IMR-90 (cell line): ENCODE data around the gene GDF15. TPM values are rescaled to one million over a fixed set of nuclear protein-coding genes. Genes with fewer than 3 reads are reported as not detected.

Experiments used
- ATAC-seq: fragments of 200-7000 bp; cut with Tn5 transposase; 2 replicates; pipeline ENCODE4 v1.9.1; 2020; ENCODE audit warnings: low read depth, mild to moderate bottlenecking, moderate library complexity
- BruUV-seq: library from RNA; stranded (reverse); fragments of 400-500 nt; replicated peaks from 2 replicates; lab custom pipeline; 2021; lab: Mats Ljungman, UMichigan
- CTCF ChIA-PET: fragments of 300-600 bp; formaldehyde crosslinking; extraction: SDS; loops from one replicate; lab custom pipeline; 2021; ENCODE audit warnings: antibody characterized with exemption; lab: Yijun Ruan, JAX
- POLR2A ChIA-PET: fragments of 300-600 bp; sonication (Branson Sonifier 250); formaldehyde crosslinking; loops from one replicate; lab custom pipeline; 2022; ENCODE audit warnings: antibody characterized with exemption; ENCODE audit not compliant: unreplicated experiment; lab: Charles Lee
- DNase-seq: peaks from one replicate; pipeline ENCODE4 v3.0.0; 2013
- H2AFZ ChIP-seq: replicated peaks from 2 replicates; pipeline ENCODE3; 2013; ENCODE audit warnings: low read length, mild to moderate bottlenecking; ENCODE audit not compliant: poor library complexity
- H2AK5ac ChIP-seq: 2 replicates; pipeline ENCODE4 v1.6.1; 2013; ENCODE audit warnings: low read depth, low read length, inconsistent platforms
- H2AK9ac ChIP-seq: replicated peaks from 2 replicates; pipeline ENCODE3; 2013; ENCODE audit warnings: mild to moderate bottlenecking, low read depth, low read length, moderate library complexity; ENCODE audit not compliant: poor library complexity
- H2BK120ac ChIP-seq: 2 replicates; pipeline ENCODE4 v1.6.1; 2013; ENCODE audit warnings: low read depth, low read length, inconsistent platforms
- H2BK15ac ChIP-seq: 3 replicates; pipeline ENCODE4 v1.6.1; 2013; ENCODE audit warnings: low read depth, low read length, inconsistent platforms
- H2BK20ac ChIP-seq: 2 replicates; pipeline ENCODE4 v1.6.1; 2013; ENCODE audit warnings: low read depth, mild to moderate bottlenecking, inconsistent platforms, low read length, moderate library complexity
- H2BK5ac ChIP-seq: 2 replicates; pipeline ENCODE4 v1.6.1; 2013; ENCODE audit warnings: mild to moderate bottlenecking, low read depth, low read length, inconsistent platforms; ENCODE audit not compliant: poor library complexity, severe bottlenecking
- H3K14ac ChIP-seq: replicated peaks from 2 replicates; pipeline ENCODE4 v1.6.1; 2013; ENCODE audit warnings: low read depth, low read length, inconsistent platforms
- H3K18ac ChIP-seq: 2 replicates; pipeline ENCODE4 v1.6.1; 2013; ENCODE audit warnings: low read depth, low read length, control low read depth
- H3K23ac ChIP-seq: 2 replicates; pipeline ENCODE4 v1.6.1; 2013; ENCODE audit warnings: low read depth, low read length, inconsistent platforms
- H3K27ac ChIP-seq: 2 replicates; pipeline ENCODE4 v1.5.1; 2013; ENCODE audit warnings: mild to moderate bottlenecking, control low read depth, low read length; ENCODE audit not compliant: insufficient read depth
- H3K27me3 ChIP-seq: 2 replicates; pipeline ENCODE4 v1.6.1; 2013; ENCODE audit warnings: low read length; ENCODE audit not compliant: control insufficient read depth, insufficient read depth
- H3K36me3 ChIP-seq: 2 replicates; pipeline ENCODE4 v1.6.1; 2013; ENCODE audit warnings: low read length, mixed read lengths; ENCODE audit not compliant: control insufficient read depth, insufficient read depth
- H3K4ac ChIP-seq: 2 replicates; pipeline ENCODE4 v1.6.1; 2013; ENCODE audit warnings: low read depth, low read length, inconsistent platforms
- H3K4me1 ChIP-seq: 2 replicates; pipeline ENCODE4 v1.6.1; 2013; ENCODE audit warnings: low read length, mixed read lengths; ENCODE audit not compliant: control insufficient read depth, insufficient read depth
- H3K4me2 ChIP-seq: 2 replicates; pipeline ENCODE4 v1.6.1; 2013; ENCODE audit warnings: low read depth, mild to moderate bottlenecking, control low read depth, low read length, moderate library complexity
- H3K4me3 ChIP-seq: 2 replicates; pipeline ENCODE4 v1.5.1; 2013; ENCODE audit warnings: low read depth, mild to moderate bottlenecking, control low read depth, low read length, moderate library complexity; ENCODE audit not compliant: insufficient read depth
- H3K56ac ChIP-seq: 2 replicates; pipeline ENCODE4 v1.6.1; 2013; ENCODE audit warnings: low read length, inconsistent platforms; ENCODE audit not compliant: insufficient read depth; ENCODE audit errors: extremely low read depth
- H3K79me1 ChIP-seq, 2 experiments: 2 replicates each; pipeline ENCODE4 v1.6.1; 2013; ENCODE audit warnings: low read length in 2 of 2, inconsistent platforms in 1 of 2, low read depth in 1 of 2
- H3K9ac ChIP-seq: 2 replicates; pipeline ENCODE4 v1.6.1; 2013; ENCODE audit warnings: low read depth, low read length, control low read depth
- H3K9me1 ChIP-seq: 2 replicates; pipeline ENCODE4 v1.6.1; 2013; ENCODE audit warnings: low read length, inconsistent platforms; ENCODE audit not compliant: insufficient read depth
- H3K9me3 ChIP-seq: 2 replicates; pipeline ENCODE4 v1.6.1; 2013; ENCODE audit warnings: low read length; ENCODE audit not compliant: control insufficient read depth, insufficient read depth
- H4K20me1 ChIP-seq: 2 replicates; pipeline ENCODE4 v1.6.1; 2013; ENCODE audit warnings: low read length, inconsistent platforms; ENCODE audit not compliant: insufficient read depth
- H4K5ac ChIP-seq: 2 replicates; pipeline ENCODE4 v1.6.1; 2013; ENCODE audit warnings: mild to moderate bottlenecking, low read depth, low read length, control low read depth
- H4K8ac ChIP-seq, 2 experiments: 2 replicates each; pipeline ENCODE4 v1.6.1; 2013; ENCODE audit warnings: low read depth in 2 of 2, low read length in 2 of 2, control low read depth in 1 of 2, inconsistent platforms in 1 of 2
- H4K91ac ChIP-seq: 2 replicates; pipeline ENCODE4 v1.6.1; 2013; ENCODE audit warnings: low read depth, low read length, inconsistent platforms; ENCODE audit not compliant: insufficient read depth
- BHLHE40 ChIP-seq: fragments of 150-350 bp; IDR thresholded peaks from 2 replicates; pipeline ENCODE4 v1.6.1; 2016; ENCODE audit warnings: mild to moderate bottlenecking, low read depth, low read length
- CEBPB ChIP-seq: IDR thresholded peaks from 2 replicates; pipeline ENCODE4 v1.6.1; 2012; ENCODE audit warnings: low read depth, low read length, improper control_type of control experiment
- MAZ ChIP-seq: IDR thresholded peaks from 2 replicates; pipeline ENCODE4 v1.6.1; 2012; ENCODE audit warnings: low read depth, mild to moderate bottlenecking, low read length, improper control_type of control experiment, moderate library complexity, borderline replicate concordance
- POLR2A ChIP-seq: IDR thresholded peaks from 2 replicates; pipeline ENCODE4 v1.6.1; 2012; ENCODE audit warnings: mild to moderate bottlenecking, low read depth, low read length
- RCOR1 ChIP-seq: IDR thresholded peaks from 2 replicates; pipeline ENCODE4 v1.6.1; 2012; ENCODE audit warnings: mild to moderate bottlenecking, low read length, improper control_type of control experiment; ENCODE audit not compliant: insufficient replicate concordance
- WGBS, 2 experiments: methylation state at CpG; one replicate each; pipeline versions ENCODE4 v1.1.5 to v1.1.7; 2013; ENCODE audit warnings: missing lambda C conversion rate in 2 of 2; ENCODE audit not compliant: insufficient read length in 1 of 2; ENCODE audit errors: extremely low coverage in 2 of 2; 5-methylcytosine and 5-hydroxymethylcytosine counted together
- dilution Hi-C: fragments of 300-500 bp; cut with HindIII; formaldehyde crosslinking; loops from one replicate; pipeline ENCODE4 v1.14.3; 2018; ENCODE audit warnings: low sequenced_read_pairs; ENCODE audit not compliant: unreplicated experiment
- in situ Hi-C: fragments of 300-500 bp; cut with MboI; formaldehyde crosslinking; loops from 3 replicates; pipeline ENCODE4 v1.14.3; 2019; ENCODE audit warnings: low sequenced_read_pairs, inconsistent platforms, mixed read lengths
- intact Hi-C: fragments of 100-400 bp; cut with micrococcal nuclease; formaldehyde crosslinking; loops from 2 replicates; pipeline ENCODE4 v1.10.0; 2022
- polyA plus RNA-seq, 3 experiments: library from polyadenylated mRNA; depleted of rRNA; stranded (reverse); fragments of >200 nt; gene quantifications; 2 replicates each; pipeline ENCODE4 v1.2.3, GENCODE V29; 2012; ENCODE audit warnings: low replicate concordance in 1 of 3
- total RNA-seq: library from RNA; depleted of rRNA; stranded (reverse); fragments of >200 nt; gene quantifications from 2 replicates; pipeline ENCODE4 v1.2.3, GENCODE V29; 2012
- TF ChIP-seq, protein P1 (sequence below): fragments of 150-350 bp; IDR thresholded peaks from 2 replicates; pipeline ENCODE4 v1.6.1; 2016; ENCODE audit warnings: low read depth, mild to moderate bottlenecking, low read length, moderate library complexity, borderline replicate concordance

GDF15 gene
- total and polyA plus RNA-seq, 2 of the 4 experiments (the other 2 are of a cell fraction), result 5.6 to 49.8 TPM

DNA sequence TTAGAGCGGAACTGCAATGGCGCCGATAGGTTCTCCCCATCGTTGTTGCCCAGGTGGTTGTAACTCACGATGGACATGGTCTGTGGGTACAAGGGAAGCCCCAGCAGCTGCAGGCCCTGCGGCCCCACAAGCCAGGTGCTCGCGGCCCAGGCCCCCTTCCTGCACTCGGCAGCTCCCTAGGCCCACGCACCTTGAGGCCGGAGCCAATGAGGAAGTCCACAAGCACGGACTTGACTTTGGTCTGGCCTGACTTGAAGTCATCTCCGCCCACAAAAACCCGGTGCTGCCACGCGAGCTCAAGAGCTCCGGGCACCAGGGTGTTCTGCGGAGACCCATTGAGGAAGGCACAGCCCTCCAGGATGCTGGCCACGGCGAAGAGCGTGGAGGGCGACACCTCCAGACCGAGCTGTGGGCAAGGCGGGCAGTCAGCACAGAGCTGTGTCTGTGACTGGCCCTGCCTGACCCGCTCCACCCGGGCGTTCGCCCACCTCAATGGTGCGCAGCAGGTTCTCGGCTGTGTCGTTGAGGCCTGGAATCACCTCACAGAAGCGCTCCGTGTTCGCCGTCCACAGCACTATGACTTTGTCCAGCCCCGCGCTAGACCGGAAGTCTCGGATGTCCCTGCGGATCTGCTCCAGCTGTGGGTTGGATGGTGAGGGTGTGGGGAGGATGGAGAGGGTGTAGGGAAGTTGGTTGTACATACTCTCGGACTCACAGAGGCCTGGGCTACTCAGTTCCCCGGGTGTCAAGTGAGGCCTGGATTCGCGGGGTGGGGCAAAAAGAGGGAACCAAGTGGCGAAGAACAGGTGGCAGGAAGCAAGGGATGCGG lies 50.1 kb downstream of the GDF15 start:
- Histone ChIP-seq H3K9me3 (no peaks in the 10 kb centered on the region), H3K14ac (no peak overlapping the region), H3K9ac (no peak overlapping the region), H4K91ac (no peak overlapping the region), H2BK5ac (no peak overlapping the region), H3K27ac (no peak overlapping the region), H3K18ac (no peak overlapping the region), H4K20me1 (peaks cover 42% of the 10 kb centered on the region), H3K56ac (no peak overlapping the region), H3K9me1 (peaks cover 3% of the 10 kb centered on the region; the same call in 1 of the 2 replicates), H3K4me3 (no peak overlapping the region), H4K5ac (no peak overlapping the region), H2BK15ac (no peak overlapping the region), H4K8ac (no peak overlapping the region; a peak in 1 of 4 replicates), H2BK20ac (no peak overlapping the region), H2AFZ (peak overlapping the region; percentile 7), H2AK5ac (peak overlapping the region; percentile 59; the same call in 1 of the 2 replicates), H3K79me1 (peaks cover 2 to 16% of the 10 kb centered on the region in 2 experiments; a peak in 1 of 4 replicates), H3K4me1 (peaks cover 23% of the 10 kb centered on the region; the same call in 1 of the 2 replicates), H3K4ac (no peak overlapping the region), H3K27me3 (no peaks in the 10 kb centered on the region), H2AK9ac (peak overlapping the region; percentile 81), H3K23ac (no peak overlapping the region), H3K36me3 (peaks cover 15% of the 10 kb centered on the region; the same call in 1 of the 2 replicates), H3K4me2 (no peak overlapping the region; the same call in 1 of the 2 replicates), H2BK120ac (no peak overlapping the region)
- BruUV-seq, result no TSS peak
- WGBS, 2 experiments, result 87% methylated on average over 27 of the region's 46 CpGs; no CpG with 5 or more reads in 1 of the 2 experiments
- dilution Hi-C loops, result no loop called here
- ChIA-PET CTCF (no interaction called here), POLR2A (no interaction called here)
- no peak for TF ChIP-seq BHLHE40
- TF ChIP-seq CEBPB, result no peak
- 0 out of 2 replicates have a peak, but pooled peaks have one; percentile 4 for TF ChIP-seq POLR2A
- TF ChIP-seq RCOR1, result no peak
- TF ChIP-seq, protein P1, sequence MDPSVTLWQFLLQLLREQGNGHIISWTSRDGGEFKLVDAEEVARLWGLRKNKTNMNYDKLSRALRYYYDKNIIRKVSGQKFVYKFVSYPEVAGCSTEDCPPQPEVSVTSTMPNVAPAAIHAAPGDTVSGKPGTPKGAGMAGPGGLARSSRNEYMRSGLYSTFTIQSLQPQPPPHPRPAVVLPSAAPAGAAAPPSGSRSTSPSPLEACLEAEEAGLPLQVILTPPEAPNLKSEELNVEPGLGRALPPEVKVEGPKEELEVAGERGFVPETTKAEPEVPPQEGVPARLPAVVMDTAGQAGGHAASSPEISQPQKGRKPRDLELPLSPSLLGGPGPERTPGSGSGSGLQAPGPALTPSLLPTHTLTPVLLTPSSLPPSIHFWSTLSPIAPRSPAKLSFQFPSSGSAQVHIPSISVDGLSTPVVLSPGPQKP, result no peak
- TF ChIP-seq MAZ, result no peak
- DNase-seq (no peak), ATAC-seq (no peak)
- in situ Hi-C loops, result no loop called here
- intact Hi-C loops, result no loop called here
